IMR-90 (cell line): ENCODE measurements around the gene ITIH4. TPM values are rescaled to one million over a fixed set of nuclear protein-coding genes. Genes with fewer than 3 reads are reported as not detected.

Source experiments
- ATAC-seq: fragments of 200-7000 bp; cut with Tn5 transposase; 2 replicates; pipeline ENCODE4 v1.9.1; 2020; ENCODE audit warnings: low read depth, mild to moderate bottlenecking, moderate library complexity
- BruUV-seq: library from RNA; stranded (reverse); fragments of 400-500 nt; replicated peaks from 2 replicates; lab custom pipeline; 2021; lab: Mats Ljungman, UMichigan
- CTCF ChIA-PET: fragments of 300-600 bp; formaldehyde crosslinking; extraction: SDS; loops from one replicate; lab custom pipeline; 2021; ENCODE audit warnings: antibody characterized with exemption; lab: Yijun Ruan, JAX
- POLR2A ChIA-PET: fragments of 300-600 bp; sonication (Branson Sonifier 250); formaldehyde crosslinking; loops from one replicate; lab custom pipeline; 2022; ENCODE audit warnings: antibody characterized with exemption; ENCODE audit not compliant: unreplicated experiment; lab: Charles Lee
- DNase-seq: peaks from one replicate; pipeline ENCODE4 v3.0.0; 2013
- H2AFZ ChIP-seq: replicated peaks from 2 replicates; pipeline ENCODE3; 2013; ENCODE audit warnings: low read length, mild to moderate bottlenecking; ENCODE audit not compliant: poor library complexity
- H2AK5ac ChIP-seq: 2 replicates; pipeline ENCODE4 v1.6.1; 2013; ENCODE audit warnings: low read depth, low read length, inconsistent platforms
- H2AK9ac ChIP-seq: replicated peaks from 2 replicates; pipeline ENCODE3; 2013; ENCODE audit warnings: mild to moderate bottlenecking, low read depth, low read length, moderate library complexity; ENCODE audit not compliant: poor library complexity
- H2BK120ac ChIP-seq: 2 replicates; pipeline ENCODE4 v1.6.1; 2013; ENCODE audit warnings: low read depth, low read length, inconsistent platforms
- H2BK15ac ChIP-seq: 3 replicates; pipeline ENCODE4 v1.6.1; 2013; ENCODE audit warnings: low read depth, low read length, inconsistent platforms
- H2BK20ac ChIP-seq: 2 replicates; pipeline ENCODE4 v1.6.1; 2013; ENCODE audit warnings: low read depth, mild to moderate bottlenecking, inconsistent platforms, low read length, moderate library complexity
- H2BK5ac ChIP-seq: 2 replicates; pipeline ENCODE4 v1.6.1; 2013; ENCODE audit warnings: mild to moderate bottlenecking, low read depth, low read length, inconsistent platforms; ENCODE audit not compliant: poor library complexity, severe bottlenecking
- H3K14ac ChIP-seq: replicated peaks from 2 replicates; pipeline ENCODE4 v1.6.1; 2013; ENCODE audit warnings: low read depth, low read length, inconsistent platforms
- H3K18ac ChIP-seq: 2 replicates; pipeline ENCODE4 v1.6.1; 2013; ENCODE audit warnings: low read depth, low read length, control low read depth
- H3K23ac ChIP-seq: 2 replicates; pipeline ENCODE4 v1.6.1; 2013; ENCODE audit warnings: low read depth, low read length, inconsistent platforms
- H3K27ac ChIP-seq: 2 replicates; pipeline ENCODE4 v1.5.1; 2013; ENCODE audit warnings: mild to moderate bottlenecking, control low read depth, low read length; ENCODE audit not compliant: insufficient read depth
- H3K27me3 ChIP-seq: 2 replicates; pipeline ENCODE4 v1.6.1; 2013; ENCODE audit warnings: low read length; ENCODE audit not compliant: control insufficient read depth, insufficient read depth
- H3K36me3 ChIP-seq: 2 replicates; pipeline ENCODE4 v1.6.1; 2013; ENCODE audit warnings: low read length, mixed read lengths; ENCODE audit not compliant: control insufficient read depth, insufficient read depth
- H3K4ac ChIP-seq: 2 replicates; pipeline ENCODE4 v1.6.1; 2013; ENCODE audit warnings: low read depth, low read length, inconsistent platforms
- H3K4me1 ChIP-seq: 2 replicates; pipeline ENCODE4 v1.6.1; 2013; ENCODE audit warnings: low read length, mixed read lengths; ENCODE audit not compliant: control insufficient read depth, insufficient read depth
- H3K4me2 ChIP-seq: 2 replicates; pipeline ENCODE4 v1.6.1; 2013; ENCODE audit warnings: low read depth, mild to moderate bottlenecking, control low read depth, low read length, moderate library complexity
- H3K4me3 ChIP-seq: 2 replicates; pipeline ENCODE4 v1.5.1; 2013; ENCODE audit warnings: low read depth, mild to moderate bottlenecking, control low read depth, low read length, moderate library complexity; ENCODE audit not compliant: insufficient read depth
- H3K56ac ChIP-seq: 2 replicates; pipeline ENCODE4 v1.6.1; 2013; ENCODE audit warnings: low read length, inconsistent platforms; ENCODE audit not compliant: insufficient read depth; ENCODE audit errors: extremely low read depth
- H3K79me1 ChIP-seq, 2 experiments: 2 replicates each; pipeline ENCODE4 v1.6.1; 2013; ENCODE audit warnings: low read length in 2 of 2, inconsistent platforms in 1 of 2, low read depth in 1 of 2
- H3K9ac ChIP-seq: 2 replicates; pipeline ENCODE4 v1.6.1; 2013; ENCODE audit warnings: low read depth, low read length, control low read depth
- H3K9me1 ChIP-seq: 2 replicates; pipeline ENCODE4 v1.6.1; 2013; ENCODE audit warnings: low read length, inconsistent platforms; ENCODE audit not compliant: insufficient read depth
- H3K9me3 ChIP-seq: 2 replicates; pipeline ENCODE4 v1.6.1; 2013; ENCODE audit warnings: low read length; ENCODE audit not compliant: control insufficient read depth, insufficient read depth
- H4K20me1 ChIP-seq: 2 replicates; pipeline ENCODE4 v1.6.1; 2013; ENCODE audit warnings: low read length, inconsistent platforms; ENCODE audit not compliant: insufficient read depth
- H4K5ac ChIP-seq: 2 replicates; pipeline ENCODE4 v1.6.1; 2013; ENCODE audit warnings: mild to moderate bottlenecking, low read depth, low read length, control low read depth
- H4K8ac ChIP-seq, 2 experiments: 2 replicates each; pipeline ENCODE4 v1.6.1; 2013; ENCODE audit warnings: low read depth in 2 of 2, low read length in 2 of 2, control low read depth in 1 of 2, inconsistent platforms in 1 of 2
- H4K91ac ChIP-seq: 2 replicates; pipeline ENCODE4 v1.6.1; 2013; ENCODE audit warnings: low read depth, low read length, inconsistent platforms; ENCODE audit not compliant: insufficient read depth
- BHLHE40 ChIP-seq: fragments of 150-350 bp; IDR thresholded peaks from 2 replicates; pipeline ENCODE4 v1.6.1; 2016; ENCODE audit warnings: mild to moderate bottlenecking, low read depth, low read length
- CEBPB ChIP-seq: IDR thresholded peaks from 2 replicates; pipeline ENCODE4 v1.6.1; 2012; ENCODE audit warnings: low read depth, low read length, improper control_type of control experiment
- NFE2L2 ChIP-seq: fragments of 150-350 bp; IDR thresholded peaks from 2 replicates; pipeline ENCODE4 v1.6.1; 2016; ENCODE audit warnings: low read depth, mild to moderate bottlenecking, low read length
- POLR2A ChIP-seq: IDR thresholded peaks from 2 replicates; pipeline ENCODE4 v1.6.1; 2012; ENCODE audit warnings: mild to moderate bottlenecking, low read depth, low read length
- RAD21 ChIP-seq: IDR thresholded peaks from 2 replicates; pipeline ENCODE4 v1.6.1; 2012; ENCODE audit warnings: low read length, improper control_type of control experiment
- RCOR1 ChIP-seq: IDR thresholded peaks from 2 replicates; pipeline ENCODE4 v1.6.1; 2012; ENCODE audit warnings: mild to moderate bottlenecking, low read length, improper control_type of control experiment; ENCODE audit not compliant: insufficient replicate concordance
- RFX5 ChIP-seq: IDR thresholded peaks from 2 replicates; pipeline ENCODE4 v1.8.0; 2012; ENCODE audit warnings: low read depth, mild to moderate bottlenecking, low read length, moderate library complexity
- WGBS, 2 experiments: methylation state at CpG; one replicate each; pipeline versions ENCODE4 v1.1.5 to v1.1.7; 2013; ENCODE audit warnings: missing lambda C conversion rate in 2 of 2; ENCODE audit not compliant: insufficient read length in 1 of 2; ENCODE audit errors: extremely low coverage in 2 of 2; 5-methylcytosine and 5-hydroxymethylcytosine counted together
- dilution Hi-C: fragments of 300-500 bp; cut with HindIII; formaldehyde crosslinking; loops from one replicate; pipeline ENCODE4 v1.14.3; 2018; ENCODE audit warnings: low sequenced_read_pairs; ENCODE audit not compliant: unreplicated experiment
- in situ Hi-C: fragments of 300-500 bp; cut with MboI; formaldehyde crosslinking; loops from 3 replicates; pipeline ENCODE4 v1.14.3; 2019; ENCODE audit warnings: low sequenced_read_pairs, inconsistent platforms, mixed read lengths
- intact Hi-C: fragments of 100-400 bp; cut with micrococcal nuclease; formaldehyde crosslinking; loops from 2 replicates; pipeline ENCODE4 v1.10.0; 2022
- polyA plus RNA-seq, 3 experiments: library from polyadenylated mRNA; depleted of rRNA; stranded (reverse); fragments of >200 nt; gene quantifications; 2 replicates each; pipeline ENCODE4 v1.2.3, GENCODE V29; 2012; ENCODE audit warnings: low replicate concordance in 1 of 3
- total RNA-seq: library from RNA; depleted of rRNA; stranded (reverse); fragments of >200 nt; gene quantifications from 2 replicates; pipeline ENCODE4 v1.2.3, GENCODE V29; 2012
- TF ChIP-seq, protein P1 (sequence below): fragments of 150-350 bp; IDR thresholded peaks from 2 replicates; pipeline ENCODE4 v1.6.1; 2017; ENCODE audit warnings: mild to moderate bottlenecking, antibody characterized with exemption, low read length, low read depth
- TF ChIP-seq, protein P2 (sequence below): fragments of 150-350 bp; IDR thresholded peaks from 2 replicates; pipeline ENCODE4 v1.6.1; 2016; ENCODE audit warnings: low read depth, mild to moderate bottlenecking, low read length, moderate library complexity, borderline replicate concordance
- TF ChIP-seq, protein P3 (sequence below): conservative IDR thresholded peaks from 2 replicates; pipeline ENCODE4 v1.5.1; 2012; ENCODE audit warnings: mild to moderate bottlenecking, low read depth, low read length, improper control_type of control experiment

Gene ITIH4
- total and polyA plus RNA-seq, 2 of the 4 experiments (the other 2 are of a cell fraction) = 0.26 to 0.36 TPM

DNA sequence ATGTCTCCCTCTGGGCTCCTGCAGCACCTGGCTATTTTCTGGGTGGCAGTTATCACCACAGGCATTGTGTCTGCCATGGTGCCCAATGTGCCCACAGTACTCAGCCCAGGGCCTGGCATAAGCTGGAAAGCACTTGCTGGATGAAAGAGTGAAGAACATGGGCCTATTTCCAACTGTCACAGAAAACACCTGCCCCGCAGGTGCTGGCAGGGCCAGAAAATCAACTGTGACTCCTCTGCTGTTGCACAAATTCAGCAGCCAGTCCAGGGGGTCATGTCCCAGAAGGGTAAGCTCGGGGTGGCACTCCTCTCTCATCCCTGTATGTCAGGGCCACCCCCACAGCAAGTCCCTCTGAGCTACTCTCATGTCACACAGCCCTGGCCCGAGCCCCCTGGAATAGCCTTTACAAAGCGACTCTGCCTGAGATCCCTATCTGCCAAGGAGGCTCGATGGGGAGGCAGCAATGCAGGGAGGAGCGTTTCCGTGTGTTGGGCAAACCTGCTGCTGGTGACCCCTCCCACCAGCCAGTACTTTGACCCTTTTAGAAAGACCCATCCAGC, 18.9 kb downstream of the ITIH4 start:
- Histone ChIP-seq H3K36me3 (no peaks in the 10 kb centered on the region), H3K23ac (no peak overlapping the region), H3K4me2 (no peak overlapping the region), H3K27ac (no peak overlapping the region), H2BK120ac (no peak overlapping the region), H3K9ac (no peak overlapping the region), H3K4me1 (no peaks in the 10 kb centered on the region), H3K27me3 (peaks cover 24% of the 10 kb centered on the region), H2BK20ac (no peak overlapping the region), H4K5ac (no peak overlapping the region), H3K4me3 (no peak overlapping the region), H3K79me1 (no peaks in the 10 kb centered on the region), H3K4ac (no peak overlapping the region), H4K8ac (no peak overlapping the region), H3K56ac (no peak overlapping the region), H4K20me1 (no peaks in the 10 kb centered on the region), H3K9me3 (no peaks in the 10 kb centered on the region), H2BK15ac (no peak overlapping the region), H3K9me1 (no peaks in the 10 kb centered on the region), H2AK5ac (no peak overlapping the region), H2AK9ac (no peak overlapping the region), H4K91ac (no peak overlapping the region), H3K14ac (no peak overlapping the region), H2AFZ (no peak overlapping the region), H3K18ac (no peak overlapping the region), H2BK5ac (no peak overlapping the region)
- DNase-seq = no peak
- no peak for TF ChIP-seq RCOR1
- TF ChIP-seq, protein P1, sequence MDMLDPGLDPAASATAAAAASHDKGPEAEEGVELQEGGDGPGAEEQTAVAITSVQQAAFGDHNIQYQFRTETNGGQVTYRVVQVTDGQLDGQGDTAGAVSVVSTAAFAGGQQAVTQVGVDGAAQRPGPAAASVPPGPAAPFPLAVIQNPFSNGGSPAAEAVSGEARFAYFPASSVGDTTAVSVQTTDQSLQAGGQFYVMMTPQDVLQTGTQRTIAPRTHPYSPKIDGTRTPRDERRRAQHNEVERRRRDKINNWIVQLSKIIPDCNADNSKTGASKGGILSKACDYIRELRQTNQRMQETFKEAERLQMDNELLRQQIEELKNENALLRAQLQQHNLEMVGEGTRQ = no peak
- TF ChIP-seq, protein P2, sequence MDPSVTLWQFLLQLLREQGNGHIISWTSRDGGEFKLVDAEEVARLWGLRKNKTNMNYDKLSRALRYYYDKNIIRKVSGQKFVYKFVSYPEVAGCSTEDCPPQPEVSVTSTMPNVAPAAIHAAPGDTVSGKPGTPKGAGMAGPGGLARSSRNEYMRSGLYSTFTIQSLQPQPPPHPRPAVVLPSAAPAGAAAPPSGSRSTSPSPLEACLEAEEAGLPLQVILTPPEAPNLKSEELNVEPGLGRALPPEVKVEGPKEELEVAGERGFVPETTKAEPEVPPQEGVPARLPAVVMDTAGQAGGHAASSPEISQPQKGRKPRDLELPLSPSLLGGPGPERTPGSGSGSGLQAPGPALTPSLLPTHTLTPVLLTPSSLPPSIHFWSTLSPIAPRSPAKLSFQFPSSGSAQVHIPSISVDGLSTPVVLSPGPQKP = no peak
- no peak for TF ChIP-seq BHLHE40
- TF ChIP-seq, protein P3, sequence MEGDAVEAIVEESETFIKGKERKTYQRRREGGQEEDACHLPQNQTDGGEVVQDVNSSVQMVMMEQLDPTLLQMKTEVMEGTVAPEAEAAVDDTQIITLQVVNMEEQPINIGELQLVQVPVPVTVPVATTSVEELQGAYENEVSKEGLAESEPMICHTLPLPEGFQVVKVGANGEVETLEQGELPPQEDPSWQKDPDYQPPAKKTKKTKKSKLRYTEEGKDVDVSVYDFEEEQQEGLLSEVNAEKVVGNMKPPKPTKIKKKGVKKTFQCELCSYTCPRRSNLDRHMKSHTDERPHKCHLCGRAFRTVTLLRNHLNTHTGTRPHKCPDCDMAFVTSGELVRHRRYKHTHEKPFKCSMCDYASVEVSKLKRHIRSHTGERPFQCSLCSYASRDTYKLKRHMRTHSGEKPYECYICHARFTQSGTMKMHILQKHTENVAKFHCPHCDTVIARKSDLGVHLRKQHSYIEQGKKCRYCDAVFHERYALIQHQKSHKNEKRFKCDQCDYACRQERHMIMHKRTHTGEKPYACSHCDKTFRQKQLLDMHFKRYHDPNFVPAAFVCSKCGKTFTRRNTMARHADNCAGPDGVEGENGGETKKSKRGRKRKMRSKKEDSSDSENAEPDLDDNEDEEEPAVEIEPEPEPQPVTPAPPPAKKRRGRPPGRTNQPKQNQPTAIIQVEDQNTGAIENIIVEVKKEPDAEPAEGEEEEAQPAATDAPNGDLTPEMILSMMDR = no peak
- TF ChIP-seq RAD21 = no peak
- no peak for TF ChIP-seq NFE2L2
- no peak for TF ChIP-seq RFX5
- no peak for TF ChIP-seq POLR2A
- TF ChIP-seq CEBPB = no peak
- WGBS, 2 experiments = 0% methylated on average over 1 of the region's 7 CpGs; no CpG with 5 or more reads in 1 of the 2 experiments
- ChIA-PET POLR2A (no interaction called here), CTCF (interaction anchor here (1.0 kb wide), 1 partner anchor 10 kb away, joined by 3 read pairs; no protein-coding TSS in a partner anchor)
- dilution Hi-C loops = no loop called here
- no peak for ATAC-seq
- no TSS peak for BruUV-seq
- in situ Hi-C loops = no loop called here
- intact Hi-C loops = no loop called here
